Endothelial cell (in vitro differentiated cells): ENCODE measurements around the gene CCDC127. TPM values are rescaled to one million over a fixed set of nuclear protein-coding genes. Genes with fewer than 3 reads are reported as not detected.

Experiments
- DNase-seq: peaks from one replicate; pipeline ENCODE4 v3.0.0; 2021; ENCODE audit warnings: low spot score
- H3K27ac Mint-ChIP-seq: one replicate; pipeline ENCODE4 v1.8.0; 2021; ENCODE audit warnings: mixed read lengths, inconsistent platforms; ENCODE audit not compliant: unreplicated experiment
- H3K27me3 Mint-ChIP-seq: one replicate; pipeline ENCODE4 v1.8.0; 2021; ENCODE audit warnings: mild to moderate bottlenecking, moderate library complexity, mixed read lengths, inconsistent platforms; ENCODE audit not compliant: unreplicated experiment
- H3K36me3 Mint-ChIP-seq: one replicate; pipeline ENCODE4 v1.8.0; 2021; ENCODE audit warnings: mild to moderate bottlenecking, low read depth, mixed read lengths, inconsistent platforms; ENCODE audit not compliant: unreplicated experiment
- H3K4me1 Mint-ChIP-seq: one replicate; pipeline ENCODE4 v1.8.0; 2021; ENCODE audit warnings: mild to moderate bottlenecking, mixed read lengths, inconsistent platforms; ENCODE audit not compliant: unreplicated experiment
- H3K4me3 Mint-ChIP-seq: one replicate; pipeline ENCODE4 v1.8.0; 2021; ENCODE audit warnings: mild to moderate bottlenecking, mixed read lengths, inconsistent platforms; ENCODE audit not compliant: unreplicated experiment
- H3K9me3 Mint-ChIP-seq: one replicate; pipeline ENCODE4 v1.8.0; 2021; ENCODE audit warnings: mixed read lengths, inconsistent platforms; ENCODE audit not compliant: unreplicated experiment
- CTCF ChIP-seq: fragments of 200-600 bp; sonication (generic); IDR thresholded peaks from one replicate; pipeline ENCODE4 v1.5.0; 2021; ENCODE audit warnings: antibody characterized with exemption; ENCODE audit not compliant: unreplicated experiment
- total RNA-seq: library from RNA; stranded (reverse); fragmentation: NEBNext Ultra II Directional; extraction: Animal tissue kit (Norgen Biotek cat#: 25700); gene quantifications from one replicate; pipeline ENCODE4 v1.2.1, GENCODE V29; 2021; ENCODE audit not compliant: unreplicated experiment

CCDC127 gene
- total RNA-seq, 1 donor from 2014 or later = 8.1 TPM

GRCh38 chr5:152077-152476 is 65.9 kb downstream of the CCDC127 start:
- no peak for TF ChIP-seq CTCF
- H3K4me1 Mint-ChIP-seq = peaks cover 3% of the 10 kb centered on the region
- DNase-seq = no peak
- H3K36me3 Mint-ChIP-seq = peaks cover 11% of the 10 kb centered on the region
- no peak overlapping the region for H3K4me3 Mint-ChIP-seq
- H3K27ac Mint-ChIP-seq = no peak overlapping the region
- peaks cover 2% of the 10 kb centered on the region for H3K27me3 Mint-ChIP-seq
- H3K9me3 Mint-ChIP-seq = peaks cover 5% of the 10 kb centered on the region

GRCh38 chr5:150746-151145 is 67.2 kb downstream of the CCDC127 start:
- Mint-ChIP-seq H3K36me3 (peaks cover 9% of the 10 kb centered on the region), H3K9me3 (peaks cover 5% of the 10 kb centered on the region)
- DNase-seq = no peak

GRCh38 chr5:149745-150485 is 68.0 kb downstream of the CCDC127 start:
- Mint-ChIP-seq H3K4me3 (no peak overlapping the region), H3K27ac (no peak overlapping the region), H3K27me3 (peaks cover 5% of the 10 kb centered on the region), H3K4me1 (peaks cover 3% of the 10 kb centered on the region), H3K36me3 (peaks cover 9% of the 10 kb centered on the region), H3K9me3 (peaks cover 5% of the 10 kb centered on the region)
- no peak for DNase-seq
- TF ChIP-seq CTCF = no peak

More at GRCh38 chr5:150746-151145, 67.2 kb downstream of the CCDC127 start:
- Mint-ChIP-seq H3K4me3 (no peak overlapping the region), H3K27me3 (peaks cover 2% of the 10 kb centered on the region), H3K27ac (no peak overlapping the region), H3K4me1 (peaks cover 3% of the 10 kb centered on the region)
- no peak for TF ChIP-seq CTCF

- DNase-seq = no peak
Measured at GRCh38 chr5:147751-148150, 70.2 kb downstream of the CCDC127 start.

More at GRCh38 chr5:147751-148150, 70.2 kb downstream of the CCDC127 start:
- H3K9me3 Mint-ChIP-seq = peaks cover 5% of the 10 kb centered on the region
- no peaks in the 10 kb centered on the region for H3K4me1 Mint-ChIP-seq
- no peak overlapping the region for H3K27ac Mint-ChIP-seq
- peaks cover 10% of the 10 kb centered on the region for H3K27me3 Mint-ChIP-seq
- H3K4me3 Mint-ChIP-seq = peak overlapping the region; percentile 61
- TF ChIP-seq CTCF = no peak
- peaks cover 9% of the 10 kb centered on the region for H3K36me3 Mint-ChIP-seq

Other genes starting within 250 kb of the CCDC127 start
- 6.8 TPM for gene PLEKHG4B, start 126.0 kb downstream of the CCDC127 start, total RNA-seq
- not detected for gene LRRC14B, start 26.7 kb downstream of the CCDC127 start, total RNA-seq
- gene SDHA, start 167 bp upstream of the CCDC127 start, total RNA-seq = 73.5 TPM
- gene PDCD6, start 53.5 kb upstream of the CCDC127 start, total RNA-seq = 101 TPM
- 8.7 TPM for gene AHRR, start 103.6 kb upstream of the CCDC127 start, total RNA-seq
- 43.9 TPM for gene EXOC3, start 225.0 kb upstream of the CCDC127 start, total RNA-seq